Urinary bladder (tissue), 4 donors: Measurements from ENCODE around the gene TBC1D24. TPM values are rescaled to one million over a fixed set of nuclear protein-coding genes. Genes with fewer than 3 reads are reported as not detected.
A peak's percentile ranks its signal among the peaks of the same experiment; 100 is the strongest.

Experiments
- DNase-seq: peaks from one replicate; pipeline ENCODE4 v3.0.0-alpha.2; 2015; ENCODE audit errors: extremely low spot score
- H3K27ac ChIP-seq: one replicate; pipeline ENCODE4 v1.5.1; 2013; ENCODE audit warnings: low read depth, mild to moderate bottlenecking, moderate library complexity
- H3K36me3 ChIP-seq: one replicate; pipeline ENCODE4 v1.6.1; 2013; ENCODE audit warnings: mild to moderate bottlenecking, moderate library complexity; ENCODE audit not compliant: insufficient read depth
- H3K4me1 ChIP-seq: one replicate; pipeline ENCODE4 v1.6.1; 2013; ENCODE audit warnings: mild to moderate bottlenecking, moderate library complexity; ENCODE audit not compliant: insufficient read depth
- H3K4me3 ChIP-seq: one replicate; pipeline ENCODE4 v1.5.1; 2013; ENCODE audit warnings: low read depth, low read length
- WGBS: extraction: QIAGEN DNeasy Blood & Tissue Kit; methylation state at CpG from one replicate; pipeline ENCODE4 v1.1.7; 2013; 5-methylcytosine and 5-hydroxymethylcytosine counted together
- polyA plus RNA-seq: library from polyadenylated mRNA; stranded (reverse); fragments of 200-250 nt; gene quantifications from one replicate; pipeline ENCODE4 v1.2.3, GENCODE V29; 2013
- total RNA-seq: library from RNA; depleted of rRNA; stranded (reverse); fragments of >200 nt; gene quantifications from one replicate; pipeline ENCODE4 v1.2.3, GENCODE V29; 2014
- donor health status: healthy with polysubstance abuse.
- donor health status: healthy.

TBC1D24 gene
- total and polyA plus RNA-seq, 2 donors = 5.8 to 11.2 TPM

- Histone ChIP-seq H3K4me1 (no peaks in the 10 kb centered on the region), H3K36me3 (no peaks in the 10 kb centered on the region), H3K4me3 (no peak overlapping the region), H3K27ac (no peak overlapping the region)
- WGBS = 90% methylated on average over 17 of the region's 17 CpGs
- DNase-seq = no peak
Observed at GRCh38 chr16:2511996-2512734, 37.2 kb downstream of the TBC1D24 start.

- H3K36me3 ChIP-seq = no peaks in the 10 kb centered on the region
- no peak overlapping the region for H3K27ac ChIP-seq
- DNase-seq = no peak
- H3K4me1 ChIP-seq = no peaks in the 10 kb centered on the region
- H3K4me3 ChIP-seq = peak overlapping the region; percentile 7
- WGBS = 44% methylated on average over 15 of the region's 15 CpGs
Observed at GRCh38 chr16:2512735-2513404, 37.9 kb downstream of the TBC1D24 start.

GRCh38 chr16:2513405-2514332, 38.7 kb downstream of the TBC1D24 start, which contains the start of gene ATP6V0C:
ATP6V0C (plus strand) TSS chr16:2513952; CDS start chr16:2514104, 152 bp downstream.
- Histone ChIP-seq H3K4me3 (peak within 1 kb of the TSS; percentile 96), H3K27ac (peak within 1 kb of the TSS; percentile 95), H3K36me3 (no peaks in the 10 kb centered on the region), H3K4me1 (no peaks in the 10 kb centered on the region)
- DNase-seq = no peak
- WGBS = under 1% methylated on average over 122 of the region's 122 CpGs

GRCh38 chr16:2514333-2515179, 39.6 kb downstream of the TBC1D24 start:
- WGBS = under 1% methylated on average over 63 of the region's 63 CpGs
- Histone ChIP-seq H3K4me3 (peak overlapping the region; percentile 96), H3K36me3 (no peaks in the 10 kb centered on the region), H3K4me1 (no peaks in the 10 kb centered on the region), H3K27ac (peak overlapping the region; percentile 95)
- DNase-seq = no peak

- 36% methylated on average over 14 of the region's 14 CpGs for WGBS
- peak overlapping the region; percentile 96 for H3K4me3 ChIP-seq
- no peaks in the 10 kb centered on the region for H3K36me3 ChIP-seq
- H3K27ac ChIP-seq = peak overlapping the region; percentile 95
- H3K4me1 ChIP-seq = no peaks in the 10 kb centered on the region
- DNase-seq = no peak
Observed at GRCh38 chr16:2515180-2515851, 40.4 kb downstream of the TBC1D24 start.

GRCh38 chr16:2516391-2517240, 41.7 kb downstream of the TBC1D24 start:
- 64% methylated on average over 11 of the region's 11 CpGs for WGBS
- no peak overlapping the region for H3K27ac ChIP-seq
- no peaks in the 10 kb centered on the region for H3K36me3 ChIP-seq
- no peaks in the 10 kb centered on the region for H3K4me1 ChIP-seq
- no peak for DNase-seq
- no peak overlapping the region for H3K4me3 ChIP-seq

- Histone ChIP-seq H3K36me3 (no peaks in the 10 kb centered on the region), H3K4me1 (no peaks in the 10 kb centered on the region), H3K4me3 (no peak overlapping the region), H3K27ac (no peak overlapping the region)
- WGBS = 75% methylated on average over 12 of the region's 12 CpGs
- no peak for DNase-seq
Observed at GRCh38 chr16:2517954-2518605, 43.2 kb downstream of the TBC1D24 start.

- H3K27ac ChIP-seq = peak overlapping the region; percentile 63
- H3K36me3 ChIP-seq = no peaks in the 10 kb centered on the region
- H3K4me1 ChIP-seq = no peaks in the 10 kb centered on the region
- no peak for DNase-seq
- WGBS = 81% methylated on average over 39 of the region's 39 CpGs
- H3K4me3 ChIP-seq = no peak overlapping the region
Observed at GRCh38 chr16:2518823-2519710, 44.1 kb downstream of the TBC1D24 start.

- H3K4me1 ChIP-seq = no peaks in the 10 kb centered on the region
Observed at GRCh38 chr16:2519711-2520080, 44.8 kb downstream of the TBC1D24 start.

GRCh38 chr16:2520097-2520783, 45.3 kb downstream of the TBC1D24 start, which contains the start of gene AMDHD2:
AMDHD2 (plus strand) TSS chr16:2520371; CDS start chr16:2520459, 88 bp downstream.
- peak within 1 kb of the TSS; percentile 73 for H3K27ac ChIP-seq
- peak within 1 kb of the TSS; percentile 60 for H3K4me3 ChIP-seq
- DNase-seq = no peak
- under 1% methylated on average over 83 of the region's 83 CpGs for WGBS
- H3K36me3 ChIP-seq = no peaks in the 10 kb centered on the region
- no peaks in the 10 kb centered on the region for H3K4me1 ChIP-seq

More at GRCh38 chr16:2519711-2520080, 44.8 kb downstream of the TBC1D24 start:
- Histone ChIP-seq H3K27ac (peak overlapping the region; percentile 63), H3K36me3 (no peaks in the 10 kb centered on the region), H3K4me3 (peak overlapping the region; percentile 60)
- WGBS = 35% methylated on average over 22 of the region's 22 CpGs
- DNase-seq = no peak
